Ovary (tissue), 3 donors: Measurements from ENCODE around the gene RCL1.

ENCODE experiments used
- CTCF ChIP-seq, 3 donors: fragments of 450-650 bp in 2 of 3; fragments of 200-600 bp in 1 of 3; IDR thresholded peaks; one replicate each; pipeline versions ENCODE4 v1.5.1 to v1.8.0; 2016 to 2022; ENCODE audit warnings: antibody characterized with exemption in 3 of 3, mild to moderate bottlenecking in 1 of 3
- EP300 ChIP-seq: sonication (generic); formaldehyde crosslinking; IDR thresholded peaks from one replicate; pipeline ENCODE4 v1.6.1; 2017; ENCODE audit warnings: antibody characterized with exemption
- donor health status: DM: no; HTN: no; CAD: no.

- TF ChIP-seq CTCF (IDR thresholded peaks at IDR 0.05) (no peak), EP300 (no peak)
These were observed 36.0 kb downstream of the RCL1 start for GRCh38 chr9:4828761-4829160.
